ENCODE results near the gene ARHGEF17. TPM values are rescaled to one million over a fixed set of nuclear protein-coding genes. Genes with fewer than 3 reads are reported as not detected.

Gene ARHGEF17
- total RNA-seq, 3 donors from 2014 or later, result 0.13 to 0.27 (median 0.13) TPM

DNA sequence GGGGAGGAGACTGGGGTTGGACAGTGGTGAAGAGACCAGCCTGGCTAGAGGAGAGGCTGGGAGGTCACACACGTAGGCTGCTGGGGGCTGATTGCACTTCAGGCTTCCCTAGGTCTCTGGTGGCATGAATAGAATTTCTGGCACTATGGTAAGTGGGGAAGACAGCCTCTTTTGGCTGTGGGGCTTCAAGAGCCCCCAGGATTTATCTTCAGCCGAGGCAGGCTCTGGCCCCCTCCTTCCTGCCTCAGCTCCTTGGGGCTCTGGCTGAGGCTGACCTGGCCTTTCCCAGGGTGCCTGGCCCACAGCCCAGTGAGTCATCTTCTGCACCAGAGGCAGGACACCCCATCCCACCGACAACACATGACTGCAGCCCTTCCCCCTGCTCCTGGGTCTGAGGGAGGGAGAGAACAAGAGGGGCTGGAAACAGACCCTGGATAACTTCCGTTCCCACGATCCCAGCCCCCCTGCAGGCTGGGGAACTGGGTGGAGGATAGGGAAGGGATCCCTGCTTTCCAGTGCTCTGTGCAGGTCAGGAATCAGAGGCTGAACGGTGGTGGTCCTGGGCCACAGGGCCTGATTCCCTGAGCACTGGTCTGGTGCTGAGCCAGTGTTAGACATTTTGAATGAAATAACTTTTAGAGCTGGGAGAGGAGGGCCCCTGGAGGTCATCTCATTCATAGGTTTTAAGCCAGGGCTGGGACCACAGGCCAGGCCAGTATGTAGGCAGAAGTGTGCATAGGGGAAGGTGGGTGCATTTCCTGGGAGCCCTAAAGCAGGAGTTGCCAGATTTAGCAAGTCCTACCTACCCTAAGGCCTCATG lies 26.5 kb downstream of the ARHGEF17 start:
- DNase-seq, result no peak

DNA sequence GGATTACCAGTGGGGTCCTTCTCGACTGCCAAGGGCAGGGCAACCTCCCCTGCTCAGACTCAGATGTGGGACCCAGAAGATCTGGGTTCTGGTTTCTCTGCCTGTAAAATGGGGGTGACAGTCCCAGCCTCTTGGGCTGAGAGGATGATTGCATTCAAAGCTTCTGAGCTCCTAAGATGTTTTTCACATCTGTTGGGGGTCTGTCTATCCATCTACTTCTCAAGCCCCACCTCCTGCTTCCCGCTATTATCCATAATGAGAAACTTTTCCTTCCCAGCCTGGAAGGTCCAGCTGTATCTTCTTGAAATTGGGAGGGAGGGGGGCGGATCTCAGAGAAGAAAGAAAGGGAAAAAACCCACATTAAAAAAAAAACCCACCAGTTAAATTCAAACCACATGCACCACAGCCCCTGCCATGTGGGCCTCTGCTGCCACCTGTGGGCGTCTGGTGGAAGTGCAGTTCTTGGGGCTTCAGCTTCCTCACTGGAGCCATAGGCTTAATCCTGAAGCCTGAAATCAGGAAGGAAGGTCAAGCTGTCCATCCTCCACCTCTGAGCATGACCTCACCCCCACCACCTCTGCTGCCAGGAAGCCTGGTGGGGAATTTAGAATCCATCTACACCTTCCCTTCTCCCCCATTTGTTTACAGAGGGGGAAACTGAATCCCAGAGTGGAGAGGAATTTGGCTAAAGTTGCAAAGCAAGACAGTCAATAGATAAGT lies 27.3 kb downstream of the ARHGEF17 start:
- H3K27me3 Mint-ChIP-seq (ENCODE audit: low read depth), result no peaks in the 10 kb centered on the region
- H3K9me3 Mint-ChIP-seq, result no peaks in the 10 kb centered on the region
- H3K36me3 Mint-ChIP-seq (ENCODE audit: insufficient read depth), result no peaks in the 10 kb centered on the region
- peak; percentile 80 for DNase-seq
- H3K4me1 Mint-ChIP-seq (ENCODE audit: low read depth), result no peaks in the 10 kb centered on the region
- no peak overlapping the region for H3K4me3 Mint-ChIP-seq
- ATAC-seq, result peak; percentile 75 to 79

More for the DNA sequence above, 26.5 kb downstream of the ARHGEF17 start:
- no peak overlapping the region for H3K4me3 Mint-ChIP-seq
- ATAC-seq, result no peak
- H3K36me3 Mint-ChIP-seq (ENCODE audit: insufficient read depth), result no peaks in the 10 kb centered on the region
- H3K27me3 Mint-ChIP-seq (ENCODE audit: low read depth), result no peaks in the 10 kb centered on the region
- no peaks in the 10 kb centered on the region for H3K9me3 Mint-ChIP-seq
- no peaks in the 10 kb centered on the region for H3K4me1 Mint-ChIP-seq (ENCODE audit: low read depth)

DNA sequence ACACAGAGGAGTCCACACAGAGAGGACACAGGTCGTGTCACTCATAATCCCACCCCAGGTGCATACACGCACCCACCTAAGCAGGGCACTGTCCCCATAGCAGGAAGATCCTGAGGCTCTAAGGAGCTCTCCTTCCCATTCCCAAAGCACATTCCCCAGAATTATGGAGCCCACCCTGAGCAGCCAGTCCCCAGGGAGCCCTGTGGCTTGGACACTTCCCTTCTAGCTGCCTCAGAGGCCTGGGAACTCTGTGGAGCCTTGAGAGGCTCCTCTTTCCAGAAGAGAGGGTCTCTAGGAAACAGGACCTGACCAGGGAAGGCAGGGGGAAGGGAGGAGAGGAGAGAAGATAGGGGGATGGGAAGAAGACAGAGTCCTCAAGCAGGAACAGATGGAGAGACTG lies 29.8 kb downstream of the ARHGEF17 start:
- H3K4me1 Mint-ChIP-seq (ENCODE audit: low read depth), result no peaks in the 10 kb centered on the region
- H3K9me3 Mint-ChIP-seq, result no peaks in the 10 kb centered on the region
- no peak for ATAC-seq
- H3K36me3 Mint-ChIP-seq (ENCODE audit: insufficient read depth), result no peaks in the 10 kb centered on the region
- H3K27me3 Mint-ChIP-seq (ENCODE audit: low read depth), result no peaks in the 10 kb centered on the region
- no peak overlapping the region for H3K4me3 Mint-ChIP-seq
- no peak for DNase-seq

DNA sequence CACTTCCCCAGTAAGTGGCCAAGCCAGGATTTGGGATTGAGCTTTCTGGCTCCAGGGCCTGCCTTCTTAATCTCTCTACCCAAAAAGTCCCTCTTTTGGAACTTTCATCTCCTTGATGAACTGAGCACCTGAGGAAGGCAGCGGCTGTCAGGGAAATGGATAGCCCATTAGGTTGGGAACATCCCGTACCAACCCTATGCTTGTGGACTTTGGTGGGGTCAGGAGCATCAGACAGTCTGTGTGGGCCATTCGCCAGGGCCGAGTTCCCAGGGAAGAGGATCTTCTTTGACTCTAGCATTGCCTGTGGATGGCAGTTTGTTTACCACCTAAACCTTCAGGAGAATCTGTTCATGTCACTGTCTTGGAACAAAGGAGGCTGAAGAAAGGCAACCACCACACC lies 30.2 kb downstream of the ARHGEF17 start:
- DNase-seq, result no peak
- no peaks in the 10 kb centered on the region for H3K36me3 Mint-ChIP-seq (ENCODE audit: insufficient read depth)
- no peaks in the 10 kb centered on the region for H3K27me3 Mint-ChIP-seq (ENCODE audit: low read depth)
- H3K4me1 Mint-ChIP-seq (ENCODE audit: low read depth), result no peaks in the 10 kb centered on the region
- ATAC-seq, result no peak
- no peaks in the 10 kb centered on the region for H3K9me3 Mint-ChIP-seq
- no peak overlapping the region for H3K4me3 Mint-ChIP-seq

DNA sequence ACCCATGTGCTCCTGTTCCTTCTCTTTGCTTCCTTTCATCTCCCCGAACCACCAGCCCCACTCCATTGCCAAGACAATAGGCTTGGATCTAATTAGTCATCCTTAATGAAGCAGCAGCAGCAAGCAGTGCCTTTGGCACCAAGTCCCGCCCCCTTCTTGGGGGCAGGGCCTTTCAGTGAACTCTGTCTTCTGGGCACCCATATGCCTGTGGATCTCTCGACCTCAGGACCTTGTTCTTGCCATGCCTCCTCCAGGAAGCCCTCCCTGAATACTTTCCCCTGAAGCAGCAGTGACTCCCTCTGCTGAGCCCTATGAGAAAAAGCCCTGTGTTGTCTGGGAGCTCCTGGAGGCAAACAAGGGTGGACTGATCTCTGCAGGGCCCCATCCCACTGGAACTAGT lies 32.1 kb downstream of the ARHGEF17 start:
- Mint-ChIP-seq H3K36me3 (ENCODE audit: insufficient read depth) (no peaks in the 10 kb centered on the region), H3K9me3 (no peaks in the 10 kb centered on the region), H3K4me3 (no peak overlapping the region), H3K27me3 (ENCODE audit: low read depth) (no peaks in the 10 kb centered on the region), H3K4me1 (ENCODE audit: low read depth) (no peaks in the 10 kb centered on the region)
- DNase-seq (no peak), ATAC-seq (no peak)

DNA sequence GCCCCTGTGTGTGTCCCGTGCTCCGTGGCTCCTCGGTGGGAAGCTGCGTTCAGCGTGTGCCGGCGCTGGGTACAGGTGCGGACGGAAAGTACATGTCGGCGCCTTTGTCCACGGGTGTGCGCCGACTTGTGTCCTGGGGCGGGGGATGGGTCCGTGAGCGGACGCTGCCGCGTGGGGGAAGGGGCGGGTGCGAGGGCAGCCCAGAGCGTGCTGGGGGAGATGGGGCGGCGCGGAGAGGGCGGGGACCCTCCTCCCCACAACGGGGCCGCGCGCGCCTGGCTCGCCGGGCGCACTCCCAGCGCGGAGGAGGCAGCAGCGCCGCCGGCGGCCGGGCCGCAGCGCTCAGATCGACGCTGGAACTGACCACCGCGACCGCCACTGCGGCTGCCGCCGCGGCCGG lies 34.6 kb downstream of the ARHGEF17 start:
- no peaks in the 10 kb centered on the region for H3K4me1 Mint-ChIP-seq (ENCODE audit: low read depth)
- ATAC-seq, result no peak
- peaks cover 2% of the 10 kb centered on the region for H3K27me3 Mint-ChIP-seq (ENCODE audit: low read depth)

DNA sequence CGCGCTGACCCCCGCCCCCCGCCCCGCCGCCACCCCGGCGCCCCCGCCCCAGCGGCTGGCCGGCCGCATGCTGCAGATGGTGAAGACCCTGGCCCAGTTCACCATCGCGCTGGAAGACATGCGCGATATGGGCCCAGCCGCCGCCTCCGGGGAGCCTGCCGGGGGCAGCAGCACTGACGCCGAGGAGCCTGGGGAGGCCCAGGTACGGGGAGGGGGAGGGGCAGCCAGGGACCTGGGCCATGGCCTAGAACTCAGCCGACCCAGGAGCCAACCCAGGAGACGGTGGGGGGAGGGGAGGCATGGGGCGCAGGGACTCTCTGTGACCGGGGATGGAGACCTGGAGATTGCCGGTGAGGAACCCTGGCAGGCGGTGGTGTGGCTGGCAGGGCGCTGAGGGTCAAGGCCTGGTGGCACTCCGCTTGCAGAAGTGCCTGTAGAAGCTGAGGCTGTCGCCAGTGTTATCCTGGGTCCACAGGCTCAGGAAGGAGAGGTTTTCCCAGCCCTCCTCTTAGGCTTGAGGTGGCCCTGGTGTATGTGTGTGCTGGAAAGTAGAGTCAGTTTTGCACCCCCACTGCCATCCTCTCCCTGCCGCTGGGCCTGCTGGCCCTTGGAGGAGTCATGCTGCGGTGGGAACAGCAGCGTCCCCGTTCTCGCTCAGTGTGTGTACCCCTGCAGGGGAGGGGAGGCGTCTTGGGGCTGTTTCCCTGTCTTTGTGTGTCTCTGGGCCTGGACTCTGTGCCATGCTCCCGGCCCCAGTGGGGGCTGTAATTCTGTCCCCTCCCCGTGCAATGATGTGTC lies 35.2 kb downstream of the ARHGEF17 start:
- no peak for DNase-seq
- Mint-ChIP-seq H3K4me1 (ENCODE audit: low read depth) (no peaks in the 10 kb centered on the region), H3K9me3 (no peaks in the 10 kb centered on the region), H3K36me3 (ENCODE audit: insufficient read depth) (no peaks in the 10 kb centered on the region), H3K27me3 (ENCODE audit: low read depth) (peaks cover 2% of the 10 kb centered on the region), H3K4me3 (no peak overlapping the region)
- no peak for ATAC-seq

More for the DNA sequence above, 34.6 kb downstream of the ARHGEF17 start:
- Mint-ChIP-seq H3K4me3 (no peak overlapping the region), H3K9me3 (no peaks in the 10 kb centered on the region), H3K36me3 (ENCODE audit: insufficient read depth) (no peaks in the 10 kb centered on the region)
- no peak for DNase-seq

DNA sequence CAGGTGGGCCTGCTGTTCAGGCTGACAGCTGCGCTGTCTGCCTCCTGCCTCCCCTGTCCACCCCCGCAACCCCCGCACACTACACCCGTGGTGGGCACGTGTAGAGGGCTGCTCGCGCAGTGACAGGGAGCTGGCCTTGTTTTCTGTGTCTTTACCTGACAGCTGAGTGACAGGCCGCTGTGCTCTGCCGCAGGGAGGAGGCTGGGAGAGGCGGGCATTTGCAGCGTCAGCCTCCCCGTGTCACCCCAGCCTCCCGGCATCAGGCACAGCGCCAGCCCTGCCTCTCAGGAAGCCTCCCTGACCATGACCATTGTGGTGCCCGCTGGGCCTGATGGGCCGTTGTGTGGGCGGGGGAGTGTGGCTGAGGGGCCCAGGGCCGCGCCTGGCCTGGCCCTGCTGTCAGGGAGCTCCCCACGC lies 36.1 kb downstream of the ARHGEF17 start:
- no peak overlapping the region for H3K4me3 Mint-ChIP-seq
- H3K27me3 Mint-ChIP-seq (ENCODE audit: low read depth), result peaks cover 2% of the 10 kb centered on the region
- ATAC-seq (no peak), DNase-seq (no peak)
- no peaks in the 10 kb centered on the region for H3K36me3 Mint-ChIP-seq (ENCODE audit: insufficient read depth)
- no peaks in the 10 kb centered on the region for H3K4me1 Mint-ChIP-seq (ENCODE audit: low read depth)
- no peaks in the 10 kb centered on the region for H3K9me3 Mint-ChIP-seq

DNA sequence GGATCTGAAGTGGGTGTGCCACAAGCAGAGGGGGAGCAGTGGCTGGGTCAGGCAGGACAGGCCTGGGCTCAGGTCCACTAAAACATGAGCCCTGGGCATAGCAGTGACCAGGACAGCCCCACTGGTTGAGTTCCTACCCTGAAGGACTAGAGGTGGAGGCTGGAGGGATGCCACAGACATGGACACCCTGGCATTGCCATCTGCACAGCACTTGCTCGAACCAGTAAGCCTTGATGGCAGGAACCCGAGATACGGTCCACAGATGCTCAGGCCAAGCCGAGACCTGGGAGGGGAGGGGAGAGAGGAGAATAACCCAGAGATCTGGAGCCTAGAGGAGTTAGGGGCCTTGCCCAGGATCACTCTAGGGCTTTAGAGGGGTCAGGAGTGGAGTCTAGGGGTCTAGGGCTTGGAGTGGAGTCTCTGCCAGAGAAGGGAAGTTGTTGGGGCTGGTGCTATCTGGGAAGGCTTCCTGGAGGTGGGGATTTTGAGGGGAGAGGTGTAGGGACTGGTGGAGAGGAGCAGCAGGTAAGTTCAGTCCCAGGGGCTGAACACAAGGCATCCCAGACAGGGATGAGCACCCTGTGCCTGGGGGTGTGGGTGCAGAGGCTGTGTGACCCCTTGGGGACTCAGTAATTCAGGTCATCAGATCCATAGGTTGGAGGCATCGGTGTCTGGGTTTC lies 37.5 kb downstream of the ARHGEF17 start:
- ATAC-seq (no peak), DNase-seq (no peak)
- Mint-ChIP-seq H3K4me3 (no peak overlapping the region), H3K9me3 (no peaks in the 10 kb centered on the region), H3K36me3 (ENCODE audit: insufficient read depth) (no peaks in the 10 kb centered on the region), H3K4me1 (ENCODE audit: low read depth) (no peaks in the 10 kb centered on the region), H3K27me3 (ENCODE audit: low read depth) (peaks cover 2% of the 10 kb centered on the region)

DNA sequence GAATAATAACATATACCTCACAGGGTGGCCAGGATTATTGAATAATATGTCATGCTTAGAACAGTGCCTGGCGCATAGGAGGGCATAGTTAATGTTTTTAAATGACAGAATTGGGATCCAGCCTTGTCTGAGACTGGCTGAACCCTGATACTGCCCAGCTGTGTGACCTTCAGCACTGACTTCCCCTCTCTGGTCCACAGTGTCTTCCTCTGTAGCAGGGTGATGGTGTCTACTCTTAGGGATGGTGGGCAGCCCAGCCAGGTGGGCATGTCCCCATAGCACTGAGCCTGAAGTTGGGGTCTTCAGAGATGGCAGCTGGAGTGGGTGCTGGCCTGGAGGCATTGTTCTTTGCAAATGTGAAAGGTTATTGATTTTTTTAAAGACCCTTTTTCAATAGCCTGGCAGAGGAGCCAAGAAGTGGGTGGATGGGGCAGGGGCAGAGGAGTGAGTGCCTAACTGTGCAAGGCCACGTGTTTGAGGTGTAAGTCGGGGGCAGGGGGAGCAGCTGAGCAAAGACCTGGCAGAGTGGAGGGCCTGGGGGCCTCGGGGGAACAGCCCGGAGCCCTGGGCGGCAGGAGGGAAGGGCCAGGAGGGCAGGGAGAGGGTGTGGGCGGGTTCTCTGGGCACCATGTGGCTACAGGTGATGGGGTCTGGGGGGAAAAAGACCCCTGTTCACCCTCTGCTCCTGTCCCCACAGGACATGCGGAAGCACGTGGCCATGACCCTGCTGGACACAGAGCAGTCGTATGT lies 38.3 kb downstream of the ARHGEF17 start:
- Mint-ChIP-seq H3K36me3 (ENCODE audit: insufficient read depth) (no peaks in the 10 kb centered on the region), H3K9me3 (no peaks in the 10 kb centered on the region), H3K4me3 (no peak overlapping the region), H3K4me1 (ENCODE audit: low read depth) (no peaks in the 10 kb centered on the region), H3K27me3 (ENCODE audit: low read depth) (peaks cover 2% of the 10 kb centered on the region)
- ATAC-seq (no peak), DNase-seq (no peak)

DNA sequence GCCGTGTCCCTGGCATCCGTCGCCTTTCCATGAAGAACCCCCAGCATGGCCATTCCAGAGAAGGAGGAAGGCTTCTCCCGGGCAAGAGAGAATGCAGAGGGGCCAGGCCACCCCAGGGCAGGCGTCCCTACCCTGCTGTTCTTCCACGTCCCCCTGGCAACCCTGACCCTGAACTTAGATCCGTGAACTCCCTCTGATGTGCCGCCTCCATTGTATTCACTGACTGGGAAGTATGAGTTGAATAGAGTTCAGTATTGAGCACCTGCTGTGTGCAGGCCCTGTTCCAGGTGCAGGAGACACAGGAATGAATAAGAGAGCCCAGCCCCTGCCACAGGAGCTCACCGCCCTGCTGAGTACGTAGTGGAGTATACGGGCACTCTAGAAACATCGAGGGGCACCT lies 39.0 kb downstream of the ARHGEF17 start:
- no peaks in the 10 kb centered on the region for H3K36me3 Mint-ChIP-seq (ENCODE audit: insufficient read depth)
- no peaks in the 10 kb centered on the region for H3K9me3 Mint-ChIP-seq
- no peak overlapping the region for H3K4me3 Mint-ChIP-seq
- ATAC-seq, result no peak
- H3K27me3 Mint-ChIP-seq (ENCODE audit: low read depth), result peaks cover 2% of the 10 kb centered on the region
- DNase-seq, result no peak
- H3K4me1 Mint-ChIP-seq (ENCODE audit: low read depth), result no peaks in the 10 kb centered on the region

DNA sequence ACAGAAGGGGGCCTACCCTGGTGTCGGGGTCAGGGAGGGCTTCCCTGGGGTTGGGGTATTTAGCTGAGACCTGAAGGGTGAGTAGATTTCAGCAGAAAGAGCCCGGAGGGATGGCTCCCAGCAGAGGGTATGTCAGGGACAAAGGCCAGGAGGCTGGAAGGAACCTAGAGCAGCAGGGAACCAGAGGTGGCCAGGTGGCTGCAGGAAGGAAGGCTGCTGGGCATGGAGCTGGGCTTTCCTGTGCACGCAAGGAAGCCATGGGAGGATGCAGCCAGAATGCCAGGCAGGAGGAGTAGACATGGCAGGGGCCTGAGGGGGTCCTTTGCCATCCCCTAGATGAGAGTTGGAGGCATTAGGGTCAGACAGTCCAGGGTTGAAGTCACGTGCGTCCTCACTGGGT lies 40.8 kb downstream of the ARHGEF17 start:
- Mint-ChIP-seq H3K9me3 (no peaks in the 10 kb centered on the region), H3K36me3 (ENCODE audit: insufficient read depth) (no peaks in the 10 kb centered on the region), H3K27me3 (ENCODE audit: low read depth) (peaks cover 2% of the 10 kb centered on the region), H3K4me3 (no peak overlapping the region), H3K4me1 (ENCODE audit: low read depth) (no peaks in the 10 kb centered on the region)
- DNase-seq, result no peak
- ATAC-seq, result no peak

DNA sequence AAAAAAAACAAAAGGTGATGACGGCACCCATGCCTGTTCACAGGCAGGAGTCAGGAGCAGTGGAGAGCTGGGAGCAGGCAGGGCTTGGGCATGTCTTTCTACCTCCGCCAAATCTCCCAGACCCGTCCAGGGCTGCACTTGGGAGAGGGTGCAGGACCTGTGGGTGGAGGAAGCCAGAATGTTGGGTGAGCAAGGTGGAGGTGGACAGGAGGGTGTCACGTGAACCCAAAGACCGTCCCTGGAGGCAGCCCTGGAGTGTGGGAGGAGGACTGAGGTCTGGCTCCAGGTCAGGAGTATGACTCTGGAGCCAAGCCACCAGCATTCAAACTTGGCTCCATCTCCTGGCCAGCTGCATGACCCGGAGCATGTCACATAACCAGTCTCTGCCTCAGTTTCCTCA lies 41.6 kb downstream of the ARHGEF17 start:
- no peaks in the 10 kb centered on the region for H3K9me3 Mint-ChIP-seq
- no peak for ATAC-seq
- H3K4me1 Mint-ChIP-seq (ENCODE audit: low read depth), result no peaks in the 10 kb centered on the region
- H3K36me3 Mint-ChIP-seq (ENCODE audit: insufficient read depth), result no peaks in the 10 kb centered on the region
- H3K27me3 Mint-ChIP-seq (ENCODE audit: low read depth), result peaks cover 2% of the 10 kb centered on the region
- no peak overlapping the region for H3K4me3 Mint-ChIP-seq
- DNase-seq, result no peak
